ENCODE data around the gene NDFIP1.

Gene NDFIP1

GRCh38 chr5:142098275-142098674 lies 10.3 kb upstream of the NDFIP1 start:
- H3K27ac ChIP-seq (ENCODE audit: extremely low read depth, low read depth, low read length), result no peak overlapping the region

DNA sequence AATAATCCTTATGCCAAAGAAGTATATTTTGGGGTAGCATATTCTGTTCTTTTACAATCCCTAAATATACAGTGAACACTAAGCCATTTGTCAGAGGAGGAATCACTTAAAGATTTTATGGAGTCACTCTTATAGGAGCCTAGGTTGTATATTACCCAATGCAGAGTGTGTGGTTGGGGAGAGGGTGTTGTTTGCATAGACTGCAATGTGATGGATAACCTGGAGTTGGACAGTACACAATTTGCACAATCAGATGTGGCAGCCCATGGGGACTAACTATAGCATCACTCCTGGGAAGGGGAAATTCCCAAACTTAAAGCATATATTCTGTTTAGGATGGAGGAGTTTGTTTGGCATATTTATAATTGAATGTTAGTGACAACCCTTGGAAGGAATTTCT lies 9.6 kb upstream of the NDFIP1 start:
- Histone ChIP-seq H3K4me3 (ENCODE audit: low read depth, low read length) (no peak overlapping the region), H3K4me1 (ENCODE audit: control insufficient read depth, insufficient read depth, low read length) (peaks cover 12% of the 10 kb centered on the region), H3K27ac (ENCODE audit: extremely low read depth, low read depth, low read length) (no peak overlapping the region), H3K9me3 (ENCODE audit: control insufficient read depth, insufficient read depth, low read depth, low read length) (no peaks in the 10 kb centered on the region), H3K36me3 (ENCODE audit: control insufficient read depth in 2 of 2, insufficient read depth in 1 of 2, low read length in 2 of 2) (no peaks in the 10 kb centered on the region)
- TF ChIP-seq ZNF621 (tag by site-specific recombination; IDR thresholded peaks at IDR 0.05) (no peak), ZNF2 (tag by site-specific recombination; IDR thresholded peaks at IDR 0.05) (no peak), ZNF404 (tag by site-specific recombination; IDR thresholded peaks at IDR 0.05) (no peak), ZNF600 (tag by site-specific recombination; IDR thresholded peaks at IDR 0.05) (0 out of 2 replicates have a peak, but pooled peaks have one; percentile 11), ZSCAN5A (tag by site-specific recombination; IDR thresholded peaks at IDR 0.05) (no peak), ZNF48 (tag by site-specific recombination; IDR thresholded peaks at IDR 0.05) (no peak)
- POLR2A ChIA-PET, result no interaction called here
- CTCF ChIA-PET, result no interaction called here

More at GRCh38 chr5:142098275-142098674, 10.3 kb upstream of the NDFIP1 start:
- POLR2A ChIA-PET, result no interaction called here
- H3K4me1 ChIP-seq (ENCODE audit: control insufficient read depth, insufficient read depth, low read length), result peaks cover 12% of the 10 kb centered on the region
- TF ChIP-seq REST (tag by site-specific recombination; IDR thresholded peaks at IDR 0.05) (peak; percentile 58; the same call in 1 of the 2 replicates), PRDM6 (tag by site-specific recombination; IDR thresholded peaks at IDR 0.05) (0 out of 2 replicates have a peak, but pooled peaks have one; percentile 37), KLF8 (tag by site-specific recombination; IDR thresholded peaks at IDR 0.05) (no peak)
- TF ChIP-seq, protein P1, sequence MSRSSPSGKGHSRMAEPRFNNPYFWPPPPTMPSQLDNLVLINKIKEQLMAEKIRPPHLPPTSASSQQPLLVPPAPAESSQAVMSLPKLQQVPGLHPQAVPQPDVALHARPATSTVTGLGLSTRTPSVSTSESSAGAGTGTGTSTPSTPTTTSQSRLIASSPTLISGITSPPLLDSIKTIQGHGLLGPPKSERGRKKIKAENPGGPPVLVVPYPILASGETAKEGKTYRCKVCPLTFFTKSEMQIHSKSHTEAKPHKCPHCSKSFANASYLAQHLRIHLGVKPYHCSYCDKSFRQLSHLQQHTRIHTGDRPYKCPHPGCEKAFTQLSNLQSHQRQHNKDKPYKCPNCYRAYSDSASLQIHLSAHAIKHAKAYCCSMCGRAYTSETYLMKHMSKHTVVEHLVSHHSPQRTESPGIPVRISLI (tag by site-specific recombination; IDR thresholded peaks at IDR 0.05), result peak; percentile 98
- TF ChIP-seq, protein P2, sequence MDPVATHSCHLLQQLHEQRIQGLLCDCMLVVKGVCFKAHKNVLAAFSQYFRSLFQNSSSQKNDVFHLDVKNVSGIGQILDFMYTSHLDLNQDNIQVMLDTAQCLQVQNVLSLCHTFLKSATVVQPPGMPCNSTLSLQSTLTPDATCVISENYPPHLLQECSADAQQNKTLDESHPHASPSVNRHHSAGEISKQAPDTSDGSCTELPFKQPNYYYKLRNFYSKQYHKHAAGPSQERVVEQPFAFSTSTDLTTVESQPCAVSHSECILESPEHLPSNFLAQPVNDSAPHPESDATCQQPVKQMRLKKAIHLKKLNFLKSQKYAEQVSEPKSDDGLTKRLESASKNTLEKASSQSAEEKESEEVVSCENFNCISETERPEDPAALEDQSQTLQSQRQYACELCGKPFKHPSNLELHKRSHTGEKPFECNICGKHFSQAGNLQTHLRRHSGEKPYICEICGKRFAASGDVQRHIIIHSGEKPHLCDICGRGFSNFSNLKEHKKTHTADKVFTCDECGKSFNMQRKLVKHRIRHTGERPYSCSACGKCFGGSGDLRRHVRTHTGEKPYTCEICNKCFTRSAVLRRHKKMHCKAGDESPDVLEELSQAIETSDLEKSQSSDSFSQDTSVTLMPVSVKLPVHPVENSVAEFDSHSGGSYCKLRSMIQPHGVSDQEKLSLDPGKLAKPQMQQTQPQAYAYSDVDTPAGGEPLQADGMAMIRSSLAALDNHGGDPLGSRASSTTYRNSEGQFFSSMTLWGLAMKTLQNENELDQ (tag by site-specific recombination; IDR thresholded peaks at IDR 0.05; ENCODE audit: low read depth), result no peak
- CTCF ChIA-PET, result no interaction called here
- no peak overlapping the region for H3K4me3 ChIP-seq (ENCODE audit: low read depth, low read length)
- no peaks in the 10 kb centered on the region for H3K36me3 ChIP-seq (ENCODE audit: control insufficient read depth in 2 of 2, insufficient read depth in 1 of 2, low read length in 2 of 2)
- H3K9me3 ChIP-seq (ENCODE audit: control insufficient read depth, insufficient read depth, low read depth, low read length), result no peaks in the 10 kb centered on the region

DNA sequence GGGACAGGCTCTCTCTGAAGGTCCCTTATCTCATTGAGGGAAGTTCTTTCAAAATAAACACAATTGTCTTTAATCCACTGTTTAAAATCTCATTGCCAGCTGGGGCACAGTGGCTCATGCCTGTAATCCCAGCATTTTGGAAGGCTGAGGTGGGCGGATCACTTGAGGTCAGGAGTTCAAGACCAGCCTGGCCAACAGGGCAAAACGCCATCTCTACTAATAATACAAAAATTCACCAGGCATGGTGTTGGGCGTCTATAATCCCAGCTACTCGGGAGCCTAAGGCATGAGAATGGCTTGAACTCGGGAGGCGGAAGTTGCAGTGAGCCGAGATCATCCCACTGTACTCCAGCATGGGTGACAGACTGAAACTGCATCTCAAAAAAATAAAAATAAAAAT lies 8.3 kb upstream of the NDFIP1 start:
- TF ChIP-seq IKZF3 (tag by site-specific recombination; IDR thresholded peaks at IDR 0.05) (no peak), ZNF473 (tag by site-specific recombination; IDR thresholded peaks at IDR 0.05) (no peak), MZF1 (tag by site-specific recombination; IDR thresholded peaks at IDR 0.05; ENCODE audit: borderline replicate concordance) (no peak), ZNF555 (tag by site-specific recombination; conservative IDR thresholded peaks at IDR 0.05) (no peak)
- TF ChIP-seq, protein P2 (tag by site-specific recombination; IDR thresholded peaks at IDR 0.05; ENCODE audit: low read depth), result no peak
- Histone ChIP-seq H3K36me3 (ENCODE audit: control insufficient read depth in 2 of 2, insufficient read depth in 1 of 2, low read length in 2 of 2) (no peaks in the 10 kb centered on the region), H3K4me3 (ENCODE audit: low read depth, low read length) (no peak overlapping the region), H3K4me1 (ENCODE audit: control insufficient read depth, insufficient read depth, low read length) (peaks cover 12% of the 10 kb centered on the region), H3K27ac (ENCODE audit: extremely low read depth, low read depth, low read length) (no peak overlapping the region), H3K9me3 (ENCODE audit: control insufficient read depth, insufficient read depth, low read depth, low read length) (no peaks in the 10 kb centered on the region)
- ChIA-PET POLR2A (no interaction called here), CTCF (no interaction called here)

Measured in HEK293 (cell line).